Measurements from ENCODE around the gene IRGC.

- no peak for TF ChIP-seq CTCF (IDR thresholded peaks at IDR 0.05)
- TF ChIP-seq POLR2A (IDR thresholded peaks at IDR 0.05), result no peak
These were observed 14.0 kb downstream of the IRGC start for GRCh38 chr19:43729919-43730318.
